CD4-positive, alpha-beta T cell treated with Interferon gamma for 1 hour (primary cell): ENCODE results near the gene NUDT7.

Experiments used
- DNase-seq: peaks from one replicate; pipeline ENCODE4 v3.0.0-alpha.2; 2020

The NUDT7 gene

GRCh38 chr16:77722309-77723107 is at the start of gene NUDT7:
Gene NUDT7 (plus strand): TSS chr16:77722514. CDS start chr16:77722583, 69 bp downstream.
- peak; percentile 94 for DNase-seq

- no peak for DNase-seq
Observed at GRCh38 chr16:77674888-77675287, 47.4 kb upstream of the NUDT7 start.

- peak; percentile 29 for DNase-seq
Observed at GRCh38 chr16:77675464-77676324, 46.6 kb upstream of the NUDT7 start.

- no peak for DNase-seq
Observed at GRCh38 chr16:77677129-77677528, 45.2 kb upstream of the NUDT7 start.

- no peak for DNase-seq
Observed at GRCh38 chr16:77679391-77679790, 42.9 kb upstream of the NUDT7 start.

- DNase-seq: no peak
Observed at GRCh38 chr16:77679901-77680300, 42.4 kb upstream of the NUDT7 start.

- no peak for DNase-seq
Observed at GRCh38 chr16:77680496-77680895, 41.8 kb upstream of the NUDT7 start.

GRCh38 chr16:77682586-77682985 is 39.7 kb upstream of the NUDT7 start:
- no peak for DNase-seq

GRCh38 chr16:77683397-77684180 is 38.7 kb upstream of the NUDT7 start:
- no peak for DNase-seq

GRCh38 chr16:77684181-77684526 is 38.2 kb upstream of the NUDT7 start:
- DNase-seq: no peak

GRCh38 chr16:77686385-77686784 is 35.9 kb upstream of the NUDT7 start:
- no peak for DNase-seq

GRCh38 chr16:77689971-77690370 is 32.3 kb upstream of the NUDT7 start:
- no peak for DNase-seq

- no peak for DNase-seq
Observed at GRCh38 chr16:77690416-77690815, 31.9 kb upstream of the NUDT7 start.

GRCh38 chr16:77692612-77693011 is 29.7 kb upstream of the NUDT7 start:
- DNase-seq: no peak

- DNase-seq: no peak
Observed at GRCh38 chr16:77696149-77696548, 26.2 kb upstream of the NUDT7 start.

GRCh38 chr16:77700846-77701245 is 21.5 kb upstream of the NUDT7 start:
- no peak for DNase-seq

GRCh38 chr16:77705351-77705750 is 17.0 kb upstream of the NUDT7 start:
- no peak for DNase-seq

GRCh38 chr16:77711179-77711578 is 11.1 kb upstream of the NUDT7 start:
- no peak for DNase-seq

- DNase-seq: no peak
Observed at GRCh38 chr16:77711775-77712174, 10.5 kb upstream of the NUDT7 start.

- no peak for DNase-seq
Observed at GRCh38 chr16:77715145-77715544, 7.2 kb upstream of the NUDT7 start.

- no peak for DNase-seq
Observed at GRCh38 chr16:77721752-77722308, 484 bp upstream of the NUDT7 start.

GRCh38 chr16:77723108-77723514 is 797 bp downstream of the NUDT7 start:
- no peak for DNase-seq

GRCh38 chr16:77724174-77724573 is 1.9 kb downstream of the NUDT7 start:
- no peak for DNase-seq
